ENCODE results near the gene MTG2. TPM values are rescaled to one million over a fixed set of nuclear protein-coding genes. Genes with fewer than 3 reads are reported as not detected.

The MTG2 gene
- total and polyA plus RNA-seq, 2 experiments from 2014 or later = 11.3 to 11.7 TPM

GRCh38 chr20:62235777-62236157, 52.9 kb downstream of the MTG2 start:
- H2AFZ ChIP-seq = no peak overlapping the region
- Mint-ChIP-seq H3K9me3 (no peaks in the 10 kb centered on the region), H3K4me1 (peaks cover 6% of the 10 kb centered on the region; the same call in 2 of the 3 replicates), H3K27me3 (ENCODE audit: insufficient read depth, low read depth, poor library complexity) (peaks cover 7% of the 10 kb centered on the region), H3K36me3 (ENCODE audit: low read depth) (no peaks in the 10 kb centered on the region), H3K4me3 (no peak overlapping the region), H3K27ac (no peak overlapping the region)
- no peaks in the 10 kb centered on the region for H3K9me2 ChIP-seq (ENCODE audit: insufficient read depth)
- no peaks in the 10 kb centered on the region for H3K27me3 ChIP-seq (ENCODE audit: insufficient read depth)
- peaks cover 9% of the 10 kb centered on the region for H3K4me1 ChIP-seq (ENCODE audit: insufficient read depth)
- TF ChIP-seq STAT1 (IDR thresholded peaks at IDR 0.05; ENCODE audit: unreplicated experiment) (no peak), ZNF331 (CRISPR knock-in tag; IDR thresholded peaks at IDR 0.05; ENCODE audit: low read depth) (no peak), POLR2AphosphoS5 (IDR thresholded peaks at IDR 0.05; ENCODE audit: low read depth) (no peak)
- H3K27ac ChIP-seq (ENCODE audit: low read depth) = no peak overlapping the region
- ATAC-seq (no peak), DNase-seq (ENCODE audit: low spot score) (no peak)
- H3F3A ChIP-seq (replicated peaks; ENCODE audit: low read depth) = 0 out of 2 replicates have a peak, but pooled peaks cover 3% of the 10 kb centered on the region
- no peak overlapping the region for H3K4me2 ChIP-seq
- no peaks in the 10 kb centered on the region for H3K36me3 ChIP-seq (ENCODE audit: insufficient read depth)
- peaks cover 7% of the 10 kb centered on the region for H4K20me1 ChIP-seq (replicated peaks; ENCODE audit: insufficient read depth)
- H3K79me2 ChIP-seq (replicated peaks; ENCODE audit: insufficient read depth) = peaks cover 18% of the 10 kb centered on the region
- H3K4me3 ChIP-seq = no peak overlapping the region

- H3K9me3 Mint-ChIP-seq = no peaks in the 10 kb centered on the region
- Histone ChIP-seq H3K27me3 (ENCODE audit: insufficient read depth) (no peaks in the 10 kb centered on the region), H3K36me3 (ENCODE audit: insufficient read depth) (no peaks in the 10 kb centered on the region), H3K9me2 (ENCODE audit: insufficient read depth) (no peaks in the 10 kb centered on the region), H3K4me1 (ENCODE audit: insufficient read depth) (peaks cover 9% of the 10 kb centered on the region), H2AFZ (no peak overlapping the region), H3K79me2 (replicated peaks; ENCODE audit: insufficient read depth) (peaks cover 22% of the 10 kb centered on the region), H3F3A (replicated peaks; ENCODE audit: low read depth) (0 out of 2 replicates have a peak, but pooled peaks cover 3% of the 10 kb centered on the region), H3K4me2 (no peak overlapping the region), H4K20me1 (replicated peaks; ENCODE audit: insufficient read depth) (peaks cover 11% of the 10 kb centered on the region), H3K27ac (ENCODE audit: low read depth) (no peak overlapping the region), H3K4me3 (no peak overlapping the region)
- H3K4me3 Mint-ChIP-seq = no peak overlapping the region
- DNase-seq (ENCODE audit: low spot score) (no peak), ATAC-seq (no peak)
- H3K27ac Mint-ChIP-seq = no peak overlapping the region
- H3K27me3 Mint-ChIP-seq (ENCODE audit: insufficient read depth, low read depth, poor library complexity) = peaks cover 7% of the 10 kb centered on the region
- peaks cover 6% of the 10 kb centered on the region; the same call in 2 of the 3 replicates for H3K4me1 Mint-ChIP-seq
- no peaks in the 10 kb centered on the region for H3K36me3 Mint-ChIP-seq (ENCODE audit: low read depth)
- TF ChIP-seq ZNF114 (CRISPR knock-in tag; IDR thresholded peaks at IDR 0.05) (no peak), ZNF331 (CRISPR knock-in tag; IDR thresholded peaks at IDR 0.05; ENCODE audit: low read depth) (no peak), CREB1 (CRISPR knock-in tag; IDR thresholded peaks at IDR 0.05; ENCODE audit: low read depth) (no peak), JUNB (IDR thresholded peaks at IDR 0.05; ENCODE audit: unreplicated experiment) (no peak), REST (IDR thresholded peaks at IDR 0.05; ENCODE audit: unreplicated experiment) (no peak), EZH2phosphoT487 (IDR thresholded peaks at IDR 0.05; ENCODE audit: unreplicated experiment) (no peak), EZH2 (IDR thresholded peaks at IDR 0.05; ENCODE audit: low read depth, unreplicated experiment) (no peak), STAT1 (IDR thresholded peaks at IDR 0.05; ENCODE audit: unreplicated experiment) (no peak), POLR2AphosphoS5 (IDR thresholded peaks at IDR 0.05; ENCODE audit: low read depth) (no peak), ZNF462 (CRISPR knock-in tag; IDR thresholded peaks at IDR 0.05) (no peak)
- TF ChIP-seq, protein P1, sequence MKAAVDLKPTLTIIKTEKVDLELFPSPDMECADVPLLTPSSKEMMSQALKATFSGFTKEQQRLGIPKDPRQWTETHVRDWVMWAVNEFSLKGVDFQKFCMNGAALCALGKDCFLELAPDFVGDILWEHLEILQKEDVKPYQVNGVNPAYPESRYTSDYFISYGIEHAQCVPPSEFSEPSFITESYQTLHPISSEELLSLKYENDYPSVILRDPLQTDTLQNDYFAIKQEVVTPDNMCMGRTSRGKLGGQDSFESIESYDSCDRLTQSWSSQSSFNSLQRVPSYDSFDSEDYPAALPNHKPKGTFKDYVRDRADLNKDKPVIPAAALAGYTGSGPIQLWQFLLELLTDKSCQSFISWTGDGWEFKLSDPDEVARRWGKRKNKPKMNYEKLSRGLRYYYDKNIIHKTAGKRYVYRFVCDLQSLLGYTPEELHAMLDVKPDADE (IDR thresholded peaks at IDR 0.05) = no peak
These were observed 53.4 kb downstream of the MTG2 start for GRCh38 chr20:62236200-62236599.

Measured in GM23338 (cell line).